ENCODE results near the gene CCNYL1. TPM values are rescaled to one million over a fixed set of nuclear protein-coding genes. Genes with fewer than 3 reads are reported as not detected.

The CCNYL1 gene
- total and polyA plus RNA-seq, 7 donors, result 6.1 to 15.7 (median 7.7) TPM

- Histone ChIP-seq H3K36me3 (ENCODE audit: insufficient read depth in 1 of 2, low read depth in 1 of 2) (no peaks in the 10 kb centered on the region), H3K4me3 (no peak overlapping the region), H3K4me1 (no peaks in the 10 kb centered on the region), H3K27me3 (ENCODE audit: insufficient read depth in 3 of 3, low read length in 2 of 3) (no peaks in the 10 kb centered on the region), H3K9me3 (no peaks in the 10 kb centered on the region), H3K27ac (no peak overlapping the region)
- no peak for TF ChIP-seq CTCF (IDR thresholded peaks at IDR 0.05)
- ATAC-seq (no peak), DNase-seq (no peak)
- 76 to 90% (median 85%) methylated on average over 5 of the region's 5 CpGs for WGBS, 3 donors
- intact Hi-C loops (cut with DNase I), result no loop called here
Observed at GRCh38 chr2:207784898-207785297, 73.5 kb downstream of the CCNYL1 start.

- Histone ChIP-seq H3K36me3 (ENCODE audit: insufficient read depth in 1 of 2, low read depth in 1 of 2) (no peaks in the 10 kb centered on the region), H3K4me1 (no peaks in the 10 kb centered on the region), H3K27ac (no peak overlapping the region), H3K9me3 (no peaks in the 10 kb centered on the region), H3K4me3 (no peak overlapping the region), H3K27me3 (ENCODE audit: insufficient read depth in 3 of 3, low read length in 2 of 3) (no peaks in the 10 kb centered on the region)
- WGBS, 3 donors, result 81 to 88% (median 88%) methylated on average over 3 of the region's 3 CpGs
- intact Hi-C loops (cut with DNase I), result no loop called here
- no peak for DNase-seq
- ATAC-seq, result no peak
- TF ChIP-seq CTCF (IDR thresholded peaks at IDR 0.05), result no peak
Observed at GRCh38 chr2:207787017-207787416, 75.6 kb downstream of the CCNYL1 start.

GRCh38 chr2:207787800-207788199 is 76.4 kb downstream of the CCNYL1 start:
- Histone ChIP-seq H3K4me3 (no peak overlapping the region), H3K27me3 (ENCODE audit: insufficient read depth in 3 of 3, low read length in 2 of 3) (no peaks in the 10 kb centered on the region), H3K36me3 (ENCODE audit: insufficient read depth in 1 of 2, low read depth in 1 of 2) (no peaks in the 10 kb centered on the region), H3K9me3 (no peaks in the 10 kb centered on the region), H3K27ac (no peak overlapping the region), H3K4me1 (no peaks in the 10 kb centered on the region)
- DNase-seq (no peak), ATAC-seq (no peak)
- intact Hi-C loops (cut with DNase I), result no loop called here
- WGBS, 3 donors, result 71 to 76% (median 72%) methylated on average over 4 of the region's 4 CpGs
- no peak for TF ChIP-seq CTCF (IDR thresholded peaks at IDR 0.05)

GRCh38 chr2:207790898-207791297 is 79.5 kb downstream of the CCNYL1 start:
- 76 to 83% (median 76%) methylated on average over 1 of the region's 1 CpG for WGBS, 3 donors
- no peaks in the 10 kb centered on the region for H3K4me1 ChIP-seq
- intact Hi-C loops (cut with DNase I), result no loop called here
- H3K27ac ChIP-seq, result no peak overlapping the region
- DNase-seq, result no peak
- H3K9me3 ChIP-seq, result no peaks in the 10 kb centered on the region
- H3K27me3 ChIP-seq (ENCODE audit: insufficient read depth in 3 of 3, low read length in 2 of 3), result no peaks in the 10 kb centered on the region
- no peak overlapping the region for H3K4me3 ChIP-seq
- TF ChIP-seq CTCF (IDR thresholded peaks at IDR 0.05), result no peak
- ATAC-seq, result no peak
- no peaks in the 10 kb centered on the region for H3K36me3 ChIP-seq (ENCODE audit: insufficient read depth in 1 of 2, low read depth in 1 of 2)

- ATAC-seq (no peak), DNase-seq (no peak)
- Histone ChIP-seq H3K27ac (no peak overlapping the region), H3K27me3 (ENCODE audit: insufficient read depth in 3 of 3, low read length in 2 of 3) (no peaks in the 10 kb centered on the region), H3K4me1 (no peaks in the 10 kb centered on the region), H3K4me3 (no peak overlapping the region), H3K9me3 (no peaks in the 10 kb centered on the region), H3K36me3 (ENCODE audit: insufficient read depth in 1 of 2, low read depth in 1 of 2) (no peaks in the 10 kb centered on the region)
- 61 to 64% (median 63%) methylated on average over 6 of the region's 6 CpGs for WGBS, 3 donors
- no peak for TF ChIP-seq CTCF (IDR thresholded peaks at IDR 0.05)
- intact Hi-C loops (cut with DNase I), result no loop called here
Observed at GRCh38 chr2:207791579-207792243, 80.3 kb downstream of the CCNYL1 start.

Measured in psoas muscle (tissue), 8 donors.